K562 (cell line): Measurements from ENCODE around the gene LGI4. TPM values are rescaled to one million over a fixed set of nuclear protein-coding genes. Genes with fewer than 3 reads are reported as not detected.

Source experiments
- ARHGAP35 ChIP-seq: fragments of 450-650 bp; IDR thresholded peaks from 2 replicates; pipeline ENCODE4 v1.6.1; 2018; ENCODE audit not compliant: partially characterized antibody
- ARID2 ChIP-seq: fragments of 450-650 bp; IDR thresholded peaks from 2 replicates; pipeline ENCODE4 v1.6.1; 2017; ENCODE audit warnings: antibody characterized with exemption, mild to moderate bottlenecking
- CHD2 ChIP-seq: IDR thresholded peaks from 2 replicates; pipeline ENCODE4 v1.6.1; 2011; ENCODE audit warnings: low read depth, low read length
- DACH1 ChIP-seq: fragments of 450-650 bp; IDR thresholded peaks from 2 replicates; pipeline ENCODE4 v1.6.1; 2018; ENCODE audit not compliant: partially characterized antibody
- FOXJ3 ChIP-seq: sonication (generic); formaldehyde crosslinking; IDR thresholded peaks from 2 replicates; pipeline ENCODE4 v1.4.0; 2020; ENCODE audit warnings: mild to moderate bottlenecking, missing genetic modification reagents
- HMG20A ChIP-seq: fragments of 450-650 bp; formaldehyde crosslinking; conservative IDR thresholded peaks from 2 replicates; pipeline ENCODE4 v1.4.0; 2020; ENCODE audit warnings: mild to moderate bottlenecking, mixed read lengths
- IFI16 ChIP-seq: fragments of 250-450 bp; sonication (Bioruptor Pico); IDR thresholded peaks from 2 replicates; pipeline ENCODE4 v2.1.2; 2022; ENCODE audit warnings: mild to moderate bottlenecking, inconsistent platforms
- RFX7 ChIP-seq: fragments of 250-450 bp; sonication (Bioruptor Pico); IDR thresholded peaks from 2 replicates; pipeline ENCODE4 v1.5.1; 2021; ENCODE audit warnings: mild to moderate bottlenecking
- SMARCC2 ChIP-seq: fragments of 450-650 bp; IDR thresholded peaks from 2 replicates; pipeline ENCODE4 v1.6.1; 2017; ENCODE audit warnings: antibody characterized with exemption, moderate library complexity, mild to moderate bottlenecking, low read depth
- SRSF7 ChIP-seq: fragments of 200-400 bp; formaldehyde crosslinking; optimal IDR thresholded peaks from 2 replicates; pipeline ENCODE3; 2017; ENCODE audit warnings: mild to moderate bottlenecking, low read depth, low read length
- TCF7 ChIP-seq: sonication (generic); IDR thresholded peaks from 2 replicates; pipeline ENCODE4 v1.6.1; 2016; ENCODE audit warnings: antibody characterized with exemption, borderline replicate concordance
- ZKSCAN1 ChIP-seq: fragments of 150-350 bp; IDR thresholded peaks from 2 replicates; pipeline ENCODE4 v1.6.1; 2016; ENCODE audit warnings: low read depth, low read length
- ZNF347 ChIP-seq: fragments of 450-650 bp; formaldehyde crosslinking; IDR thresholded peaks from 2 replicates; pipeline ENCODE4 v1.4.0; 2020; ENCODE audit warnings: low read depth, mild to moderate bottlenecking, moderate library complexity
- ZNF398 ChIP-seq: fragments of 250-450 bp; sonication (Bioruptor Pico); IDR thresholded peaks from 2 replicates; pipeline ENCODE4 v1.8.0; 2021; ENCODE audit warnings: moderate library complexity, mild to moderate bottlenecking, inconsistent platforms
- ZNF584 ChIP-seq: fragments of 200-800 bp; sonication (Bioruptor generic); IDR thresholded peaks from 2 replicates; pipeline ENCODE4 v1.6.1; 2016; ENCODE audit warnings: low read depth, mild to moderate bottlenecking, missing genetic modification characterization, missing compliant biosample characterization
- polyA plus RNA-seq, 8 experiments: library from polyadenylated mRNA; depleted of rRNA in 4 of 8; stranded (reverse) in 5 of 8; unstranded in 3 of 8; fragments of >200 nt; fragmentation: Nextera tagmentation in 2 of 8; fragmentation: Illumina TruSeq in 1 of 8; extraction: Ambion mirVana in 2 of 8; extraction: Trizol in 1 of 8; gene quantifications; 2 replicates each; pipeline versions ENCODE4 v1.2.1 to v1.2.3, GENCODE V29; 2011 to 2014; ENCODE audit warnings: inconsistent platforms in 1 of 8, missing spikeins in 1 of 8
- total RNA-seq, 7 experiments: library from RNA; depleted of rRNA in 6 of 7; stranded (reverse); fragments of >200 nt in 6 of 7; fragmentation: Illumina TruSeq in 2 of 7; extraction: Trizol in 2 of 7; gene quantifications; 2 replicates each; pipeline versions ENCODE4 v1.2.1 to v1.2.3, GENCODE V29; 2011 to 2021; ENCODE audit warnings: low replicate concordance in 1 of 7
- TF ChIP-seq, protein P1 (sequence below): sonication (generic); formaldehyde crosslinking; IDR thresholded peaks from 2 replicates; pipeline ENCODE4 v1.8.0; 2023; ENCODE audit warnings: mild to moderate bottlenecking, missing genetic modification reagents
- TF ChIP-seq, protein P2 (sequence below): fragments of 450-650 bp; conservative IDR thresholded peaks from 2 replicates; pipeline ENCODE4 v1.6.1; 2016; ENCODE audit warnings: missing genetic modification characterization, low read depth, mild to moderate bottlenecking, missing compliant biosample characterization, moderate library complexity

LGI4 gene
- total and polyA plus RNA-seq, 9 of the 15 experiments (the other 6 are each of a cell fraction or from before 2014, with no cell fraction given) = 0.14 to 0.30 (median 0.24) TPM; not detected in 4

DNA sequence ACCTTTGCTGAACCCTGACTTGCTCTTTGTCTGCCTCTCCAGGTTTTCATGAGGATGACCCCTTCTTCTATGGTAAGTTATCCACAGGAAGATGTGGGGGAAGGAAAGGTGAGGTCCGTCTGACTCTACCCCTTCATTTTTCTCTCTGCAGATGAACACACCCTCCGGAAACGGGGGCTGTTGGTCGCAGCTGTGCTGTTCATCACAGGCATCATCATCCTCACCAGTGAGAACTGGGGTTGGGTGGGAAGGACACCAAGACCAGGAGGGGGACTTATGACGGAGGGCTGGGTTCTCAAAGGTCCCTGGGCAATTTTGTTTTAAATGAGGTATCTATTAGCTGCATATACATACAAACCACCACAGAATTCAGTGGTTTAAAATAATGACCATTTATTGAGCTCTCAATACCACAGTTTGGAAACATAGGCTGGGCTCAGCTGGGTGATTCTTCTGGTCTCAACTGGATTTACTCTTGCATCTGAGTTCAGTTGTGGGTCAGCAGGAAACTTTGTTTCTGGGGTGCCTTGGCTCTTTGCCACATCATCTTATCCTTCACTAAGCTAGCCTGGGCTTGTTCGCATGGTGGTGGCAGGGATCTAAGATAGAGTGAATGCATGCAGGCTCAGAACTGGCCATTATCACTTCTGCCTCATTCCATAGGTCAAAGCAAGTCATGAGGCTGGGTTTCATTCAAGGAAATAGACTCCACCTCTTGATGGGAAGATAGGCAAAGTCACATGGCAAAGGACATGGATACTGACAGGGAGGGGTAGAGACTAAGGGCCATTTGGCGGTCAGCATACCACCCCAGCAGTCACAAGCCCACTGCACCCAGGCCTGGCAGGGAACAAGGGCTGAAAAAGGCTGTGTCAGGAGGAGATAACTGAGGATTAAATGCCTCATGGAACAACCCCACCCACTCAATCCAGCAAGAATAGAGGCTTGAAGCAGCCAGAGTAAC lies 31.5 kb upstream of the LGI4 start (continued):
- TF ChIP-seq ZNF398 (CRISPR knock-in tag) (no peak), HMG20A (CRISPR knock-in tag) (no peak), ARID2 (no peak), ZKSCAN1 (no peak), ZNF584 (no peak), DACH1 (peak; percentile 12), ZNF347 (CRISPR knock-in tag) (no peak), SRSF7 (no peak), CHD2 (no peak), TCF7 (no peak), IFI16 (CRISPR knock-in tag) (no peak), FOXJ3 (CRISPR knock-in tag) (no peak), SMARCC2 (no peak; the same call in 1 of the 2 replicates), ARHGAP35 (no peak), RFX7 (CRISPR knock-in tag) (peak; percentile 72; the same call in 1 of the 2 replicates)
- TF ChIP-seq, protein P1, sequence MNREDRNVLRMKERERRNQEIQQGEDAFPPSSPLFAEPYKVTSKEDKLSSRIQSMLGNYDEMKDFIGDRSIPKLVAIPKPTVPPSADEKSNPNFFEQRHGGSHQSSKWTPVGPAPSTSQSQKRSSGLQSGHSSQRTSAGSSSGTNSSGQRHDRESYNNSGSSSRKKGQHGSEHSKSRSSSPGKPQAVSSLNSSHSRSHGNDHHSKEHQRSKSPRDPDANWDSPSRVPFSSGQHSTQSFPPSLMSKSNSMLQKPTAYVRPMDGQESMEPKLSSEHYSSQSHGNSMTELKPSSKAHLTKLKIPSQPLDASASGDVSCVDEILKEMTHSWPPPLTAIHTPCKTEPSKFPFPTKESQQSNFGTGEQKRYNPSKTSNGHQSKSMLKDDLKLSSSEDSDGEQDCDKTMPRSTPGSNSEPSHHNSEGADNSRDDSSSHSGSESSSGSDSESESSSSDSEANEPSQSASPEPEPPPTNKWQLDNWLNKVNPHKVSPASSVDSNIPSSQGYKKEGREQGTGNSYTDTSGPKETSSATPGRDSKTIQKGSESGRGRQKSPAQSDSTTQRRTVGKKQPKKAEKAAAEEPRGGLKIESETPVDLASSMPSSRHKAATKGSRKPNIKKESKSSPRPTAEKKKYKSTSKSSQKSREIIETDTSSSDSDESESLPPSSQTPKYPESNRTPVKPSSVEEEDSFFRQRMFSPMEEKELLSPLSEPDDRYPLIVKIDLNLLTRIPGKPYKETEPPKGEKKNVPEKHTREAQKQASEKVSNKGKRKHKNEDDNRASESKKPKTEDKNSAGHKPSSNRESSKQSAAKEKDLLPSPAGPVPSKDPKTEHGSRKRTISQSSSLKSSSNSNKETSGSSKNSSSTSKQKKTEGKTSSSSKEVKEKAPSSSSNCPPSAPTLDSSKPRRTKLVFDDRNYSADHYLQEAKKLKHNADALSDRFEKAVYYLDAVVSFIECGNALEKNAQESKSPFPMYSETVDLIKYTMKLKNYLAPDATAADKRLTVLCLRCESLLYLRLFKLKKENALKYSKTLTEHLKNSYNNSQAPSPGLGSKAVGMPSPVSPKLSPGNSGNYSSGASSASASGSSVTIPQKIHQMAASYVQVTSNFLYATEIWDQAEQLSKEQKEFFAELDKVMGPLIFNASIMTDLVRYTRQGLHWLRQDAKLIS (CRISPR knock-in tag) = no peak
- TF ChIP-seq, protein P2, sequence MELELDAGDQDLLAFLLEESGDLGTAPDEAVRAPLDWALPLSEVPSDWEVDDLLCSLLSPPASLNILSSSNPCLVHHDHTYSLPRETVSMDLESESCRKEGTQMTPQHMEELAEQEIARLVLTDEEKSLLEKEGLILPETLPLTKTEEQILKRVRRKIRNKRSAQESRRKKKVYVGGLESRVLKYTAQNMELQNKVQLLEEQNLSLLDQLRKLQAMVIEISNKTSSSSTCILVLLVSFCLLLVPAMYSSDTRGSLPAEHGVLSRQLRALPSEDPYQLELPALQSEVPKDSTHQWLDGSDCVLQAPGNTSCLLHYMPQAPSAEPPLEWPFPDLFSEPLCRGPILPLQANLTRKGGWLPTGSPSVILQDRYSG (tag) = no peak
